GM19023 (cell line): Measurements from ENCODE around the gene PBX1.

Experiments used
- ATAC-seq: cut with Tn5 transposase; IDR thresholded peaks from one replicate; pipeline ENCODE4 v1.9.1; 2021; ENCODE audit warnings: mild to moderate bottlenecking, moderate library complexity; ENCODE audit not compliant: unreplicated experiment

Gene PBX1

GRCh38 chr1:164771619-164772361 is 212.8 kb downstream of the PBX1 start:
- ATAC-seq: no peak

GRCh38 chr1:164772635-164773034 is 213.7 kb downstream of the PBX1 start:
- ATAC-seq: peak; percentile 89

GRCh38 chr1:164773102-164773501 is 214.1 kb downstream of the PBX1 start:
- ATAC-seq: no peak

- ATAC-seq: no peak
These were observed 215.4 kb downstream of the PBX1 start for GRCh38 chr1:164774413-164774812.

- ATAC-seq: no peak
These were observed 216.1 kb downstream of the PBX1 start for GRCh38 chr1:164774819-164775654.

- no peak for ATAC-seq
These were observed 218.5 kb downstream of the PBX1 start for GRCh38 chr1:164777518-164777917.

GRCh38 chr1:164779376-164779775 is 220.4 kb downstream of the PBX1 start:
- ATAC-seq: no peak

GRCh38 chr1:164780111-164780812 is 221.3 kb downstream of the PBX1 start:
- no peak for ATAC-seq

GRCh38 chr1:164780863-164781262 is 221.9 kb downstream of the PBX1 start:
- ATAC-seq: no peak

GRCh38 chr1:164781972-164782371 is 223.0 kb downstream of the PBX1 start:
- ATAC-seq: no peak

GRCh38 chr1:164783778-164784555 is 225.0 kb downstream of the PBX1 start:
- ATAC-seq: no peak

GRCh38 chr1:164784960-164785359 is 226.0 kb downstream of the PBX1 start:
- ATAC-seq: no peak

GRCh38 chr1:164785841-164786534 is 227.0 kb downstream of the PBX1 start:
- ATAC-seq: no peak

- ATAC-seq: peak; percentile 97
These were observed 228.2 kb downstream of the PBX1 start for GRCh38 chr1:164786980-164787833.

- ATAC-seq: no peak
These were observed 228.8 kb downstream of the PBX1 start for GRCh38 chr1:164787834-164788231.

GRCh38 chr1:164790081-164790480 is 231.1 kb downstream of the PBX1 start:
- no peak for ATAC-seq

- ATAC-seq: no peak
These were observed 233.5 kb downstream of the PBX1 start for GRCh38 chr1:164792410-164793004.

- ATAC-seq: no peak
These were observed 235.4 kb downstream of the PBX1 start for GRCh38 chr1:164794356-164794755.

GRCh38 chr1:164796916-164797315 is 237.9 kb downstream of the PBX1 start:
- ATAC-seq: no peak
